HCT116 (cell line): ENCODE results near the gene STIMATE. TPM values are rescaled to one million over a fixed set of nuclear protein-coding genes. Genes with fewer than 3 reads are reported as not detected.

Experiments used
- ATAC-seq: fragments of 200-7000 bp; cut with Tn5 transposase; 2 replicates; pipeline ENCODE4 v1.9.1; 2020; ENCODE audit warnings: mild to moderate bottlenecking, moderate library complexity
- BruUV-seq: library from RNA; stranded (reverse); fragments of 400-500 nt; replicated peaks from 2 replicates; lab custom pipeline; 2021; lab: Mats Ljungman, UMichigan
- CTCF ChIA-PET: fragments of 300-600 bp; sonication (Branson Sonifier 250); formaldehyde crosslinking; loops from one replicate; lab custom pipeline; 2021; ENCODE audit warnings: antibody characterized with exemption; lab: Charles Lee
- POLR2A ChIA-PET: fragments of 300-600, 350-600 bp; sonication (Branson Sonifier 250); formaldehyde crosslinking; loops from one replicate; lab custom pipeline; 2021; ENCODE audit warnings: antibody characterized with exemption; lab: Charles Lee
- RAD21 ChIA-PET, 2 experiments: fragments of 300-600 bp; sonication (Branson Sonifier 250); formaldehyde crosslinking; loops; one replicate each; lab custom pipeline; 2023; ENCODE audit warnings: low total read pairs in 2 of 2; ENCODE audit not compliant: uncharacterized antibody in 2 of 2, unreplicated experiment in 2 of 2, low non-redundant PET in 1 of 2; lab: Charles Lee
- DNase-seq: peaks from one replicate; pipeline ENCODE4 v3.0.0-alpha.2; 2010; ENCODE audit warnings: low read depth, low spot score
- H2AFZ ChIP-seq: fragments of 200-600 bp; shearing (Covaris generic), sonication (generic); 2 replicates; pipeline ENCODE4 v1.6.1; 2017; ENCODE audit warnings: low read depth, mixed run types, mixed read lengths, antibody characterized with exemption, low read length; ENCODE audit not compliant: poor library complexity, severe bottlenecking
- H3K27ac ChIP-seq: 2 replicates; pipeline ENCODE4 v1.5.1; 2012; ENCODE audit warnings: low read depth, low read length
- H3K27me3 ChIP-seq: fragments of 200-600 bp; sonication (generic); 2 replicates; pipeline ENCODE4 v1.6.1; 2016; ENCODE audit warnings: mixed run types, low read length, mixed read lengths; ENCODE audit not compliant: insufficient read depth
- H3K36me3 ChIP-seq, 2 experiments: fragments of 200-500 bp in 1 of 2; fragments of 200-600 bp in 1 of 2; sonication (Bioruptor generic) in 1 of 2; sonication (generic) in 1 of 2; 2 replicates each; pipeline versions ENCODE4 v1.5.1 to v1.6.1; 2014 to 2016; ENCODE audit warnings: low read length in 2 of 2, inconsistent platforms in 1 of 2, mixed read lengths in 1 of 2, mixed run types in 1 of 2; ENCODE audit not compliant: insufficient read depth in 2 of 2, control insufficient read depth in 1 of 2
- H3K4me1 ChIP-seq, 2 experiments: fragments of 200-600 bp in 1 of 2; sonication (generic) in 1 of 2; 2 replicates each; pipeline versions ENCODE4 v1.5.1 to v1.6.1; 2012 to 2017; ENCODE audit warnings: low read length in 2 of 2, inconsistent platforms in 1 of 2, mild to moderate bottlenecking in 1 of 2, mixed read lengths in 1 of 2, mixed run types in 1 of 2, moderate library complexity in 1 of 2; ENCODE audit not compliant: insufficient read depth in 2 of 2, control insufficient read depth in 1 of 2
- H3K4me2 ChIP-seq: fragments of 200-600 bp; sonication (generic); 2 replicates; pipeline ENCODE4 v1.6.1; 2017; ENCODE audit warnings: mixed run types, low read length, mixed read lengths
- H3K4me3 ChIP-seq, 2 experiments: fragments of 200-600 bp in 1 of 2; sonication (generic) in 1 of 2; replicated peaks in 1 of 2; 2 replicates each; pipeline ENCODE4 v1.5.1; 2011 to 2016; ENCODE audit warnings: low read length in 2 of 2, control low read depth in 1 of 2, low read depth in 1 of 2, mild to moderate bottlenecking in 1 of 2, mixed read lengths in 1 of 2, mixed run types in 1 of 2
- H3K79me2 ChIP-seq: fragments of 200-600 bp; sonication (generic); 2 replicates; pipeline ENCODE4 v1.6.1; 2017; ENCODE audit warnings: mild to moderate bottlenecking, mixed run types, low read length, moderate library complexity, mixed read lengths; ENCODE audit not compliant: insufficient read depth
- H3K9ac ChIP-seq: fragments of 200-600 bp; sonication (generic); 2 replicates; pipeline ENCODE4 v1.6.1; 2016; ENCODE audit warnings: low read length, mixed read lengths
- H3K9me2 ChIP-seq: fragments of 200-600 bp; sonication (generic), shearing (Covaris generic); 2 replicates; pipeline ENCODE4 v1.6.1; 2017; ENCODE audit warnings: mixed run types, mild to moderate bottlenecking, moderate library complexity; ENCODE audit not compliant: insufficient read depth
- H3K9me3 ChIP-seq, 2 experiments: fragments of 200-500 bp in 1 of 2; fragments of 200-600 bp in 1 of 2; sonication (Bioruptor generic) in 1 of 2; sonication (generic) in 1 of 2; 2 replicates each; pipeline ENCODE4 v1.6.1; 2014 to 2017; ENCODE audit warnings: low read length in 2 of 2, mixed read lengths in 2 of 2, inconsistent platforms in 1 of 2, low read depth in 1 of 2, mild to moderate bottlenecking in 1 of 2, mixed run types in 1 of 2, moderate library complexity in 1 of 2; ENCODE audit not compliant: control insufficient read depth in 1 of 2, insufficient read depth in 1 of 2
- H4K20me1 ChIP-seq: fragments of 200-600 bp; sonication (generic), shearing (Covaris generic); 2 replicates; pipeline ENCODE4 v1.6.1; 2017; ENCODE audit warnings: mixed run types, mild to moderate bottlenecking, moderate library complexity; ENCODE audit not compliant: insufficient read depth
- CBX3 ChIP-seq: IDR thresholded peaks from 2 replicates; pipeline ENCODE4 v1.6.1; 2012; ENCODE audit warnings: low read depth
- CEBPB ChIP-seq: IDR thresholded peaks from 2 replicates; pipeline ENCODE4 v1.6.1; 2012; ENCODE audit warnings: low read depth
- EGR1 ChIP-seq: IDR thresholded peaks from 2 replicates; pipeline ENCODE4 v1.6.1; 2012; ENCODE audit warnings: low read depth
- EZH2 ChIP-seq: fragments of 200-600 bp; sonication (generic); IDR thresholded peaks from 2 replicates; pipeline ENCODE4 v1.6.1; 2017; ENCODE audit warnings: antibody characterized with exemption, mixed run types
- FOSL1 ChIP-seq: IDR thresholded peaks from 2 replicates; pipeline ENCODE4 v1.6.1; 2012; ENCODE audit warnings: low read depth
- JUND ChIP-seq: IDR thresholded peaks from 2 replicates; pipeline ENCODE4 v1.6.1; 2012
- POLR2AphosphoS5 ChIP-seq: IDR thresholded peaks from 2 replicates; pipeline ENCODE4 v1.6.1; 2011; ENCODE audit warnings: mild to moderate bottlenecking, low read depth, low read length, moderate library complexity
- RAD21 ChIP-seq: IDR thresholded peaks from 2 replicates; pipeline ENCODE4 v1.6.1; 2012; ENCODE audit warnings: low read depth, mild to moderate bottlenecking
- SP1 ChIP-seq: IDR thresholded peaks from 2 replicates; pipeline ENCODE4 v1.6.1; 2012; ENCODE audit warnings: low read depth
- SRF ChIP-seq: IDR thresholded peaks from 2 replicates; pipeline ENCODE4 v1.6.1; 2012; ENCODE audit warnings: low read depth
- TCF7L2 ChIP-seq: IDR thresholded peaks from 2 replicates; pipeline ENCODE4 v1.7.0; 2011; ENCODE audit warnings: borderline replicate concordance, inconsistent platforms; ENCODE audit not compliant: insufficient read depth, insufficient read length; ENCODE audit errors: extremely low read depth
- ZFX ChIP-seq: fragments of 450-650 bp; IDR thresholded peaks from 2 replicates; pipeline ENCODE4 v1.6.1; 2017
- ZNF274 ChIP-seq: fragments of 200-500 bp; sonication (Bioruptor generic); IDR thresholded peaks from 2 replicates; pipeline ENCODE4 v1.6.1; 2014; ENCODE audit warnings: mild to moderate bottlenecking, low read depth, low read length, inconsistent platforms
- intact Hi-C: fragments of 100-400 bp; cut with micrococcal nuclease; formaldehyde crosslinking; loops from 2 replicates; pipeline ENCODE4 v1.10.0; 2022
- total RNA-seq: library from RNA; stranded (reverse); gene quantifications from one replicate; pipeline ENCODE4 v1.2.1, GENCODE V29; 2021; ENCODE audit not compliant: unreplicated experiment
- TF ChIP-seq, protein P1 (sequence below): IDR thresholded peaks from 2 replicates; pipeline ENCODE4 v1.6.1; 2012; ENCODE audit warnings: low read depth
- TF ChIP-seq, protein P2 (sequence below): IDR thresholded peaks from 2 replicates; pipeline ENCODE4 v1.6.1; 2012
- TF ChIP-seq, protein P3 (sequence below): IDR thresholded peaks from 2 replicates; pipeline ENCODE4 v1.6.1; 2012
- TF ChIP-seq, protein P4 (sequence below): IDR thresholded peaks from 2 replicates; pipeline ENCODE4 v1.6.1; 2011; ENCODE audit warnings: mild to moderate bottlenecking, low read length, moderate library complexity; ENCODE audit not compliant: insufficient replicate concordance; ENCODE audit errors: extremely low read depth
- TF ChIP-seq, protein P5 (sequence below), 3 experiments: fragments of 200-600 bp in 1 of 3; sonication (generic) in 1 of 3; IDR thresholded peaks in 2 of 3; conservative IDR thresholded peaks in 1 of 3; 2 replicates each; pipeline ENCODE4 v1.5.1; 2012 to 2017; ENCODE audit warnings: low read depth in 2 of 3, low read length in 2 of 3, antibody characterized with exemption in 1 of 3, borderline replicate concordance in 1 of 3, control low read depth in 1 of 3, mild to moderate bottlenecking in 1 of 3, mixed read lengths in 1 of 3, mixed run types in 1 of 3, moderate library complexity in 1 of 3; ENCODE audit not compliant: insufficient read depth in 1 of 3

The STIMATE gene
- total RNA-seq, 1 experiment from 2014 or later: 20.2 TPM

DNA sequence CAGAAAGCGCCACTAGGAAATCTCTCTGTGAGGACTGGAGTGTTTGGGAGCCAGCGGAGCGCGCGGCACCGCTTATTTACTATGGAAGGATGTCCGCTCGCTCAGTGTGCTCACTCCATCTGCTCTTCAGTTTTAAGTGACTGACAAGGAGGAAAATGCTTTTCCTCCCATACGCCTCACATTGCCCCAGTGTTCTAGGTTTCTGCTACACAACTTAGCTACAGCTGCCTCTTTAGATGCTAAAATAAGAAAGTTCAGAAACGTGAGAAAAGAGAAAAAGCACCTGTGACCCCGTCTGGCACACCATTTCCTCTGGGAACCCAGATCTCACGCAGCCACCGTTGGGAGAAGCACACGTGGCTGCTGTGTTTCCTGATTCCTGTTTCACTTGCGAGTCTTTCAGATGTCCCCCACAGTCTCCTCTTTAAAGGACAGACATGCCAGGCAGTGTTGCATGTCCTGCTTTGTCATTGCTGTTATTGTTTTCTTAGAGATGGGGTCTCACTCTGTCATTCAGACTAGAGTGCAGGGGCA, 50.8 kb downstream of the STIMATE start:
- Histone ChIP-seq H3K79me2 (no peaks in the 10 kb centered on the region), H2AFZ (no peak overlapping the region), H3K9me2 (no peaks in the 10 kb centered on the region), H3K27me3 (no peaks in the 10 kb centered on the region), H3K9me3 (no peaks in the 10 kb centered on the region), H3K4me3 (no peak overlapping the region), H3K36me3 (0 out of 4 replicates have a peak, but pooled peaks cover 0 to under 1% of the 10 kb centered on the region in 2 experiments), H3K4me2 (no peak overlapping the region), H3K4me1 (no peaks in the 10 kb centered on the region), H4K20me1 (no peaks in the 10 kb centered on the region), H3K9ac (no peak overlapping the region), H3K27ac (no peak overlapping the region)
- ChIA-PET POLR2A (no interaction called here), RAD21 (no interaction called here), CTCF (no interaction called here)
- BruUV-seq: no TSS peak
- ATAC-seq: no peak
- TF ChIP-seq SRF: no peak
- no peak for TF ChIP-seq TCF7L2
- no peak for TF ChIP-seq RAD21
- TF ChIP-seq, protein P1, sequence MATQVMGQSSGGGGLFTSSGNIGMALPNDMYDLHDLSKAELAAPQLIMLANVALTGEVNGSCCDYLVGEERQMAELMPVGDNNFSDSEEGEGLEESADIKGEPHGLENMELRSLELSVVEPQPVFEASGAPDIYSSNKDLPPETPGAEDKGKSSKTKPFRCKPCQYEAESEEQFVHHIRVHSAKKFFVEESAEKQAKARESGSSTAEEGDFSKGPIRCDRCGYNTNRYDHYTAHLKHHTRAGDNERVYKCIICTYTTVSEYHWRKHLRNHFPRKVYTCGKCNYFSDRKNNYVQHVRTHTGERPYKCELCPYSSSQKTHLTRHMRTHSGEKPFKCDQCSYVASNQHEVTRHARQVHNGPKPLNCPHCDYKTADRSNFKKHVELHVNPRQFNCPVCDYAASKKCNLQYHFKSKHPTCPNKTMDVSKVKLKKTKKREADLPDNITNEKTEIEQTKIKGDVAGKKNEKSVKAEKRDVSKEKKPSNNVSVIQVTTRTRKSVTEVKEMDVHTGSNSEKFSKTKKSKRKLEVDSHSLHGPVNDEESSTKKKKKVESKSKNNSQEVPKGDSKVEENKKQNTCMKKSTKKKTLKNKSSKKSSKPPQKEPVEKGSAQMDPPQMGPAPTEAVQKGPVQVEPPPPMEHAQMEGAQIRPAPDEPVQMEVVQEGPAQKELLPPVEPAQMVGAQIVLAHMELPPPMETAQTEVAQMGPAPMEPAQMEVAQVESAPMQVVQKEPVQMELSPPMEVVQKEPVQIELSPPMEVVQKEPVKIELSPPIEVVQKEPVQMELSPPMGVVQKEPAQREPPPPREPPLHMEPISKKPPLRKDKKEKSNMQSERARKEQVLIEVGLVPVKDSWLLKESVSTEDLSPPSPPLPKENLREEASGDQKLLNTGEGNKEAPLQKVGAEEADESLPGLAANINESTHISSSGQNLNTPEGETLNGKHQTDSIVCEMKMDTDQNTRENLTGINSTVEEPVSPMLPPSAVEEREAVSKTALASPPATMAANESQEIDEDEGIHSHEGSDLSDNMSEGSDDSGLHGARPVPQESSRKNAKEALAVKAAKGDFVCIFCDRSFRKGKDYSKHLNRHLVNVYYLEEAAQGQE: no peak
- no peak for TF ChIP-seq JUND
- TF ChIP-seq, protein P2, sequence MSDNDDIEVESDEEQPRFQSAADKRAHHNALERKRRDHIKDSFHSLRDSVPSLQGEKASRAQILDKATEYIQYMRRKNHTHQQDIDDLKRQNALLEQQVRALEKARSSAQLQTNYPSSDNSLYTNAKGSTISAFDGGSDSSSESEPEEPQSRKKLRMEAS: no peak
- TF ChIP-seq, protein P3, sequence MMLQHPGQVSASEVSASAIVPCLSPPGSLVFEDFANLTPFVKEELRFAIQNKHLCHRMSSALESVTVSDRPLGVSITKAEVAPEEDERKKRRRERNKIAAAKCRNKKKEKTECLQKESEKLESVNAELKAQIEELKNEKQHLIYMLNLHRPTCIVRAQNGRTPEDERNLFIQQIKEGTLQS: no peak
- TF ChIP-seq CEBPB: no peak
- no peak for TF ChIP-seq SP1
- TF ChIP-seq, protein P4, sequence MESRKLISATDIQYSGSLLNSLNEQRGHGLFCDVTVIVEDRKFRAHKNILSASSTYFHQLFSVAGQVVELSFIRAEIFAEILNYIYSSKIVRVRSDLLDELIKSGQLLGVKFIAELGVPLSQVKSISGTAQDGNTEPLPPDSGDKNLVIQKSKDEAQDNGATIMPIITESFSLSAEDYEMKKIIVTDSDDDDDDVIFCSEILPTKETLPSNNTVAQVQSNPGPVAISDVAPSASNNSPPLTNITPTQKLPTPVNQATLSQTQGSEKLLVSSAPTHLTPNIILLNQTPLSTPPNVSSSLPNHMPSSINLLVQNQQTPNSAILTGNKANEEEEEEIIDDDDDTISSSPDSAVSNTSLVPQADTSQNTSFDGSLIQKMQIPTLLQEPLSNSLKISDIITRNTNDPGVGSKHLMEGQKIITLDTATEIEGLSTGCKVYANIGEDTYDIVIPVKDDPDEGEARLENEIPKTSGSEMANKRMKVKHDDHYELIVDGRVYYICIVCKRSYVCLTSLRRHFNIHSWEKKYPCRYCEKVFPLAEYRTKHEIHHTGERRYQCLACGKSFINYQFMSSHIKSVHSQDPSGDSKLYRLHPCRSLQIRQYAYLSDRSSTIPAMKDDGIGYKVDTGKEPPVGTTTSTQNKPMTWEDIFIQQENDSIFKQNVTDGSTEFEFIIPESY: no peak
- TF ChIP-seq POLR2AphosphoS5: no peak
- TF ChIP-seq EGR1: no peak
- no peak for TF ChIP-seq EZH2
- TF ChIP-seq ZFX: no peak
- TF ChIP-seq FOSL1: no peak
- TF ChIP-seq CBX3: no peak
- TF ChIP-seq, protein P5, sequence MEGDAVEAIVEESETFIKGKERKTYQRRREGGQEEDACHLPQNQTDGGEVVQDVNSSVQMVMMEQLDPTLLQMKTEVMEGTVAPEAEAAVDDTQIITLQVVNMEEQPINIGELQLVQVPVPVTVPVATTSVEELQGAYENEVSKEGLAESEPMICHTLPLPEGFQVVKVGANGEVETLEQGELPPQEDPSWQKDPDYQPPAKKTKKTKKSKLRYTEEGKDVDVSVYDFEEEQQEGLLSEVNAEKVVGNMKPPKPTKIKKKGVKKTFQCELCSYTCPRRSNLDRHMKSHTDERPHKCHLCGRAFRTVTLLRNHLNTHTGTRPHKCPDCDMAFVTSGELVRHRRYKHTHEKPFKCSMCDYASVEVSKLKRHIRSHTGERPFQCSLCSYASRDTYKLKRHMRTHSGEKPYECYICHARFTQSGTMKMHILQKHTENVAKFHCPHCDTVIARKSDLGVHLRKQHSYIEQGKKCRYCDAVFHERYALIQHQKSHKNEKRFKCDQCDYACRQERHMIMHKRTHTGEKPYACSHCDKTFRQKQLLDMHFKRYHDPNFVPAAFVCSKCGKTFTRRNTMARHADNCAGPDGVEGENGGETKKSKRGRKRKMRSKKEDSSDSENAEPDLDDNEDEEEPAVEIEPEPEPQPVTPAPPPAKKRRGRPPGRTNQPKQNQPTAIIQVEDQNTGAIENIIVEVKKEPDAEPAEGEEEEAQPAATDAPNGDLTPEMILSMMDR (IDR thresholded peaks at IDR 0.05 in 2 of 3, conservative IDR thresholded peaks at IDR 0.05 in 1 of 3; ENCODE audit: borderline replicate concordance in 1 of 3, insufficient read depth in 1 of 3, low read depth in 2 of 3, low read length in 2 of 3): no peak
- no peak for TF ChIP-seq ZNF274
- intact Hi-C loops: no loop called here
- no peak for DNase-seq
